MM.1S (cell line): ENCODE results near the gene ADAP1.

Experiments
- DNase-seq: peaks from one replicate; pipeline ENCODE4 v3.0.0-alpha.2; 2015
- H2AFZ ChIP-seq: fragments of 300-600 bp; sonication (generic); 2 replicates; pipeline ENCODE4 v1.6.0; 2016; ENCODE audit warnings: antibody characterized with exemption, low read length
- H3F3A ChIP-seq: fragments of 300-600 bp; sonication (generic); 2 replicates; pipeline ENCODE4 v1.6.1; 2016; ENCODE audit warnings: mild to moderate bottlenecking, antibody characterized with exemption, low read length, moderate library complexity, mixed read lengths; ENCODE audit not compliant: insufficient read depth
- H3K27ac ChIP-seq: fragments of 300-600 bp; sonication (generic); 2 replicates; pipeline ENCODE4 v1.5.1; 2016; ENCODE audit warnings: mild to moderate bottlenecking, low read length
- H3K27me3 ChIP-seq: fragments of 300-600 bp; sonication (generic); replicated peaks from 2 replicates; pipeline ENCODE4 v1.6.0; 2016; ENCODE audit warnings: low read length; ENCODE audit not compliant: insufficient read depth
- H3K36me3 ChIP-seq: fragments of 300-600 bp; sonication (generic); replicated peaks from 2 replicates; pipeline ENCODE4 v1.6.1; 2016; ENCODE audit warnings: mild to moderate bottlenecking, low read length, mixed read lengths; ENCODE audit not compliant: insufficient read depth
- H3K4me1 ChIP-seq: fragments of 300-600 bp; sonication (generic); 2 replicates; pipeline ENCODE4 v1.6.1; 2016; ENCODE audit warnings: low read length, mixed read lengths
- H3K4me2 ChIP-seq: fragments of 300-600 bp; sonication (generic); 2 replicates; pipeline ENCODE4 v1.6.0; 2016; ENCODE audit warnings: low read depth, low read length
- H3K4me3 ChIP-seq: fragments of 300-600 bp; sonication (generic); 2 replicates; pipeline ENCODE4 v1.5.1; 2016; ENCODE audit warnings: low read length, mixed read lengths
- H3K79me2 ChIP-seq: fragments of 300-600 bp; sonication (generic); 2 replicates; pipeline ENCODE4 v1.6.1; 2016; ENCODE audit warnings: mixed run types, low read length, mixed read lengths
- H3K9ac ChIP-seq: fragments of 300-600 bp; sonication (generic); 2 replicates; pipeline ENCODE4 v1.6.1; 2016; ENCODE audit warnings: low read length, mixed read lengths
- H3K9me2 ChIP-seq: fragments of 300-600 bp; sonication (generic); replicated peaks from 2 replicates; pipeline ENCODE4 v1.6.1; 2016; ENCODE audit warnings: mild to moderate bottlenecking, low read length, mixed read lengths; ENCODE audit not compliant: insufficient read depth
- H3K9me3 ChIP-seq: fragments of 300-600 bp; sonication (generic); replicated peaks from 2 replicates; pipeline ENCODE4 v1.6.1; 2016; ENCODE audit warnings: mild to moderate bottlenecking, low read length, mixed read lengths; ENCODE audit not compliant: insufficient read depth
- H4K20me1 ChIP-seq: fragments of 300-600 bp; sonication (generic); 2 replicates; pipeline ENCODE4 v1.6.1; 2016; ENCODE audit warnings: mild to moderate bottlenecking, low read length, moderate library complexity, mixed read lengths; ENCODE audit not compliant: insufficient read depth
- CTCF ChIP-seq: fragments of 300-600 bp; sonication (generic); IDR thresholded peaks from 2 replicates; pipeline ENCODE4 v1.5.1; 2016; ENCODE audit warnings: antibody characterized with exemption, low read length, mixed read lengths
- EZH2 ChIP-seq: fragments of 300-600 bp; sonication (generic); optimal IDR thresholded peaks from 2 replicates; pipeline ENCODE3; 2017; ENCODE audit warnings: low read depth, mild to moderate bottlenecking, antibody characterized with exemption, low read length, mixed read lengths
- EZH2phosphoT487 ChIP-seq: fragments of 300-600 bp; sonication (generic); IDR thresholded peaks from 2 replicates; pipeline ENCODE4 v1.6.1; 2018; ENCODE audit warnings: antibody characterized with exemption, low read length

The ADAP1 gene

GRCh38 chr7:972676-973309 lies 18.3 kb upstream of the ADAP1 start:
- 0 out of 2 replicates have a peak, but pooled peaks cover 15% of the 10 kb centered on the region for H3K36me3 ChIP-seq

DNA sequence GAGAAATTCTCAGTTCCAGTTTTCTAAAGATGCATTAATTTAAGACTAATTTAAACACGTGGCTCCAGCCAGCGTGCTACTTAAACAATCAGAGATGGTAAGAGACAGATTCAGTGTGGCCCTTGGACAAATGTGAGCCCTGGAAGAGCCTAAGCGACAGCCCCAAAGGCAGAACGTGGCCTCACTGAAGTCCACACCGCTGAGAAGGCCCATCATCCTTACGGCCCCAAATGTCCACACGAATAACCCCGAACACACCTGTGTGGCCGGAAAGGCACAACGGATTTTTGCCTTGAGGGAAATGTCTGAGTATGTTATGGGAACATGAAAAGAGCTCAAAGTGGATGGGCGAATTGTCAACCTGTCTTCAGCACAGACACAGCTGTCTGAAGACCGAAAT lies 17.6 kb upstream of the ADAP1 start:
- Histone ChIP-seq H3K9me3 (no peaks in the 10 kb centered on the region), H3K9me2 (no peaks in the 10 kb centered on the region), H3K4me2 (no peak overlapping the region), H2AFZ (no peak overlapping the region), H3F3A (peaks cover 5% of the 10 kb centered on the region; the same call in 1 of the 2 replicates), H3K4me3 (no peak overlapping the region), H3K27me3 (peaks cover 2% of the 10 kb centered on the region; the same call in 1 of the 2 replicates), H4K20me1 (peaks cover 6% of the 10 kb centered on the region; the same call in 1 of the 2 replicates), H3K27ac (no peak overlapping the region), H3K79me2 (peaks cover 52% of the 10 kb centered on the region), H3K9ac (no peak overlapping the region), H3K36me3 (peaks cover 15% of the 10 kb centered on the region; the same call in 1 of the 2 replicates), H3K4me1 (no peaks in the 10 kb centered on the region)
- TF ChIP-seq EZH2 (no peak), CTCF (no peak), EZH2phosphoT487 (no peak)
- DNase-seq, result no peak

More at GRCh38 chr7:972676-973309, 18.3 kb upstream of the ADAP1 start:
- Histone ChIP-seq H3K4me2 (no peak overlapping the region), H3K79me2 (peaks cover 52% of the 10 kb centered on the region), H3K4me3 (no peak overlapping the region), H3K9me3 (no peaks in the 10 kb centered on the region), H4K20me1 (peaks cover 6% of the 10 kb centered on the region; the same call in 1 of the 2 replicates), H2AFZ (no peak overlapping the region), H3F3A (peaks cover 5% of the 10 kb centered on the region; the same call in 1 of the 2 replicates), H3K27ac (no peak overlapping the region), H3K9me2 (no peaks in the 10 kb centered on the region), H3K27me3 (peaks cover 9% of the 10 kb centered on the region), H3K4me1 (no peaks in the 10 kb centered on the region), H3K9ac (no peak overlapping the region)
- TF ChIP-seq CTCF (no peak), EZH2 (no peak), EZH2phosphoT487 (no peak)
- DNase-seq, result no peak

GRCh38 chr7:970744-971143 lies 16.3 kb upstream of the ADAP1 start:
- H3K36me3 ChIP-seq, result peaks cover 15% of the 10 kb centered on the region; the same call in 1 of the 2 replicates
- no peak overlapping the region for H3K4me2 ChIP-seq
- no peaks in the 10 kb centered on the region for H3K9me2 ChIP-seq
- TF ChIP-seq EZH2phosphoT487 (no peak), CTCF (no peak), EZH2 (no peak)
- no peak overlapping the region for H3K4me3 ChIP-seq
- H3K79me2 ChIP-seq, result peaks cover 52% of the 10 kb centered on the region
- no peaks in the 10 kb centered on the region for H3K27me3 ChIP-seq
- H3K9ac ChIP-seq, result no peak overlapping the region
- peaks cover 8% of the 10 kb centered on the region for H3F3A ChIP-seq
- no peaks in the 10 kb centered on the region for H3K9me3 ChIP-seq
- H2AFZ ChIP-seq, result no peak overlapping the region
- no peak for DNase-seq
- no peak overlapping the region for H3K27ac ChIP-seq
- H4K20me1 ChIP-seq, result peaks cover 6% of the 10 kb centered on the region; the same call in 1 of the 2 replicates
- 0 out of 2 replicates have a peak, but pooled peaks cover 5% of the 10 kb centered on the region for H3K4me1 ChIP-seq
